PC-9 (cell line): ENCODE data around the gene MCOLN1. TPM values are rescaled to one million over a fixed set of nuclear protein-coding genes. Genes with fewer than 3 reads are reported as not detected.

ENCODE experiments used
- BruUV-seq: library from RNA; stranded (reverse); fragments of 400-500 nt; replicated peaks from 2 replicates; lab custom pipeline; 2021; lab: Mats Ljungman, UMichigan
- CTCF ChIA-PET: fragments of 300-600 bp; sonication (Branson Sonifier 250); formaldehyde crosslinking; loops from one replicate; lab custom pipeline; 2022; ENCODE audit warnings: antibody characterized with exemption; lab: Charles Lee
- POLR2A ChIA-PET: fragments of 300-600 bp; sonication (Branson Sonifier 250); formaldehyde crosslinking; loops from one replicate; lab custom pipeline; 2022; ENCODE audit warnings: antibody characterized with exemption; ENCODE audit not compliant: unreplicated experiment; lab: Charles Lee
- DNase-seq, 2 experiments: peaks; one replicate each; pipeline versions ENCODE4 v3.0.0 to v3.0.0-alpha.2; 2015 to 2022; ENCODE audit warnings: mixed read lengths in 1 of 2
- H2AFZ ChIP-seq: fragments of 200-600 bp; sonication (generic); 2 replicates; pipeline ENCODE4 v1.8.1; 2017; ENCODE audit warnings: antibody characterized with exemption
- H3F3A ChIP-seq: fragments of 200-600 bp; sonication (generic); 2 replicates; pipeline ENCODE4 v1.8.1; 2017; ENCODE audit warnings: antibody characterized with exemption, mild to moderate bottlenecking, low read depth; ENCODE audit not compliant: insufficient read depth
- H3K27ac ChIP-seq: fragments of 200-600 bp; sonication (generic); 2 replicates; pipeline ENCODE4 v1.6.1; 2016; ENCODE audit warnings: mixed run types
- H3K27me3 ChIP-seq: fragments of 200-600 bp; sonication (generic); 2 replicates; pipeline ENCODE4 v1.6.1; 2016; ENCODE audit warnings: low read depth, mixed run types; ENCODE audit not compliant: insufficient read depth
- H3K36me3 ChIP-seq: fragments of 200-600 bp; sonication (generic); 2 replicates; pipeline ENCODE4 v1.6.1; 2016; ENCODE audit warnings: low read depth, mixed run types
- H3K4me1 ChIP-seq: fragments of 200-600 bp; sonication (generic); replicated peaks from 2 replicates; pipeline ENCODE4 v1.6.1; 2016; ENCODE audit warnings: mixed run types; ENCODE audit not compliant: insufficient read depth
- H3K4me2 ChIP-seq: fragments of 200-600 bp; sonication (generic); 2 replicates; pipeline ENCODE4 v1.6.1; 2017; ENCODE audit warnings: mixed run types
- H3K4me3 ChIP-seq: fragments of 200-600 bp; sonication (generic); 2 replicates; pipeline ENCODE4 v1.6.1; 2016; ENCODE audit warnings: mixed run types
- H3K79me2 ChIP-seq: fragments of 200-600 bp; sonication (generic); 2 replicates; pipeline ENCODE4 v1.6.1; 2017; ENCODE audit warnings: low read depth, mixed run types
- H3K9me2 ChIP-seq: fragments of 200-600 bp; sonication (generic); 2 replicates; pipeline ENCODE4 v1.8.1; 2017; ENCODE audit warnings: mild to moderate bottlenecking; ENCODE audit not compliant: insufficient read depth
- H3K9me3 ChIP-seq: fragments of 200-600 bp; sonication (generic); 2 replicates; pipeline ENCODE4 v1.8.1; 2016; ENCODE audit warnings: low read depth; ENCODE audit not compliant: insufficient read depth
- H4K20me1 ChIP-seq: fragments of 200-600 bp; sonication (generic); 2 replicates; pipeline ENCODE4 v1.8.1; 2017; ENCODE audit not compliant: insufficient read depth
- EZH2 ChIP-seq: fragments of 200-600 bp; sonication (generic); IDR thresholded peaks from 2 replicates; pipeline ENCODE4 v1.8.0; 2017; ENCODE audit warnings: antibody characterized with exemption, low read depth
- intact Hi-C: fragments of 100-400 bp; cut with micrococcal nuclease; formaldehyde crosslinking; loops from one replicate; pipeline ENCODE4 v1.10.0; 2022; ENCODE audit not compliant: unreplicated experiment
- total RNA-seq: library from RNA; stranded (reverse); gene quantifications from 2 replicates; pipeline ENCODE4 v1.2.3, GENCODE V29; 2021
- TF ChIP-seq, protein P1 (sequence below): fragments of 200-600 bp; sonication (generic); conservative IDR thresholded peaks from 2 replicates; pipeline ENCODE4 v1.6.1; 2017; ENCODE audit warnings: mixed run types, antibody characterized with exemption, mild to moderate bottlenecking, moderate library complexity

Gene MCOLN1
- total RNA-seq, 1 experiment from 2014 or later, result 16.0 TPM

DNA sequence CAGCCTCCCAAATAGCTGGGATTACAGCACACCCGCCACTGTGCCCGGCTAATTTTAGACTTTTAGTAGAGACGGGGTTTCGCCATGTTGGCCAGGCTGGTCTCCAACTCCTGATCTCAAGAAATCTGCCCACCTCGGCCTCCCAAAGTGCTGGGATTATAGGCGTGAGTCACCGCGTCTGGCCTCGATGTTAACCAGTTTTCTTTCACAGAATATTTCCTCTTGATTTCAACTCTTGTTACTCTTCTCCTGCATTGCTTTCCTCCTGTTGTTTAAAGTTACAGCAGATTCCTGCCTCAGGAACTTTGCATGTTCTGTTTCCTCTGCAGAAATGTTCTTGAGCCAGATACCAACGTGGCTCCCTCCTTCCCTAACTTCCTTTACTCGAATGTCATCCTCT, 29.9 kb upstream of the MCOLN1 start:
- H3K9me2 ChIP-seq, result no peaks in the 10 kb centered on the region
- peak overlapping the region; percentile 40; the same call in 1 of the 2 replicates for H2AFZ ChIP-seq
- H3F3A ChIP-seq, result peaks cover 31% of the 10 kb centered on the region
- peaks cover 7% of the 10 kb centered on the region for H3K79me2 ChIP-seq
- no peaks in the 10 kb centered on the region for H3K27me3 ChIP-seq
- H3K4me2 ChIP-seq, result peak overlapping the region; percentile 54
- ChIA-PET CTCF (no interaction called here), POLR2A (interaction anchor here (0.7 kb wide), 2 partner anchors 8 to 307 kb away, joined by 3 to 5 read pairs; no protein-coding TSS in a partner anchor)
- H3K36me3 ChIP-seq, result no peaks in the 10 kb centered on the region
- intact Hi-C loops, result no loop called here
- H3K9me3 ChIP-seq, result no peaks in the 10 kb centered on the region
- peak in 1 of 2 experiments; percentile 66 for DNase-seq
- H3K4me3 ChIP-seq, result peak overlapping the region; percentile 21; the same call in 1 of the 2 replicates
- H4K20me1 ChIP-seq, result no peaks in the 10 kb centered on the region
- H3K27ac ChIP-seq, result peak overlapping the region; percentile 80
- no peak for TF ChIP-seq EZH2
- TF ChIP-seq, protein P1, sequence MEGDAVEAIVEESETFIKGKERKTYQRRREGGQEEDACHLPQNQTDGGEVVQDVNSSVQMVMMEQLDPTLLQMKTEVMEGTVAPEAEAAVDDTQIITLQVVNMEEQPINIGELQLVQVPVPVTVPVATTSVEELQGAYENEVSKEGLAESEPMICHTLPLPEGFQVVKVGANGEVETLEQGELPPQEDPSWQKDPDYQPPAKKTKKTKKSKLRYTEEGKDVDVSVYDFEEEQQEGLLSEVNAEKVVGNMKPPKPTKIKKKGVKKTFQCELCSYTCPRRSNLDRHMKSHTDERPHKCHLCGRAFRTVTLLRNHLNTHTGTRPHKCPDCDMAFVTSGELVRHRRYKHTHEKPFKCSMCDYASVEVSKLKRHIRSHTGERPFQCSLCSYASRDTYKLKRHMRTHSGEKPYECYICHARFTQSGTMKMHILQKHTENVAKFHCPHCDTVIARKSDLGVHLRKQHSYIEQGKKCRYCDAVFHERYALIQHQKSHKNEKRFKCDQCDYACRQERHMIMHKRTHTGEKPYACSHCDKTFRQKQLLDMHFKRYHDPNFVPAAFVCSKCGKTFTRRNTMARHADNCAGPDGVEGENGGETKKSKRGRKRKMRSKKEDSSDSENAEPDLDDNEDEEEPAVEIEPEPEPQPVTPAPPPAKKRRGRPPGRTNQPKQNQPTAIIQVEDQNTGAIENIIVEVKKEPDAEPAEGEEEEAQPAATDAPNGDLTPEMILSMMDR, result no peak
- no TSS peak for BruUV-seq
- H3K4me1 ChIP-seq, result peaks cover 39% of the 10 kb centered on the region

GRCh38 chr19:7494416-7495098, 27.9 kb upstream of the MCOLN1 start:
- intact Hi-C loops, result no loop called here

DNA sequence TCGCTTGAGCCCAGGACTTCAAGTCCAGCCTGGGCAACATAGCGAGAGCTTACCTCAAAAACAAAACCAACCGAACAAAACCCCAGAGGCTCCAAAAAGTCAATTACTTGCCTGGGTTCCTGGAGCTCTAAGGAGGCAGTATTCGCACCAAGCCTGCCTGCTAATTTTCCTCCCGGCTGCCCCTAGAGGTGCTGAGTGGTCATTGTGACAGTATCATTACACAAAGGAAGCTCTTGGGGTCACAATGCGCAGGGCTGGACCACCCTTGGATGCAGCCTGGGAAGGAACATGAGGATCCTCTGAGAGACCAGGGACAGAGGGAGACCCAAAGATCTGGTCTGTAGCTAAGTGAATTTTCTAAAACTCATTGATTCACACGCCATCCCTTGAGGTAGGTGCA, 25.1 kb upstream of the MCOLN1 start:
- intact Hi-C loops, result no loop called here
- Histone ChIP-seq H3K36me3 (no peaks in the 10 kb centered on the region), H3K27ac (no peak overlapping the region), H2AFZ (no peak overlapping the region), H3K4me2 (no peak overlapping the region), H3K4me3 (no peak overlapping the region), H3K27me3 (no peaks in the 10 kb centered on the region), H4K20me1 (no peaks in the 10 kb centered on the region), H3K79me2 (no peaks in the 10 kb centered on the region), H3K9me3 (no peaks in the 10 kb centered on the region), H3K4me1 (peaks cover 18% of the 10 kb centered on the region), H3F3A (peaks cover 23% of the 10 kb centered on the region), H3K9me2 (no peaks in the 10 kb centered on the region)
- TF ChIP-seq, protein P1, result peak; percentile 62
- TF ChIP-seq EZH2, result no peak
- BruUV-seq, result no TSS peak
- POLR2A ChIA-PET, result no interaction called here
- CTCF ChIA-PET, result no interaction called here
- no peak for DNase-seq

More at GRCh38 chr19:7494416-7495098, 27.9 kb upstream of the MCOLN1 start:
- Histone ChIP-seq H3K9me2 (no peaks in the 10 kb centered on the region), H3K4me3 (no peak overlapping the region), H4K20me1 (no peaks in the 10 kb centered on the region), H3K79me2 (no peaks in the 10 kb centered on the region), H3K9me3 (no peaks in the 10 kb centered on the region), H3K36me3 (no peaks in the 10 kb centered on the region), H2AFZ (no peak overlapping the region), H3K27ac (no peak overlapping the region), H3K4me2 (no peak overlapping the region), H3F3A (peaks cover 36% of the 10 kb centered on the region), H3K4me1 (peaks cover 23% of the 10 kb centered on the region), H3K27me3 (no peaks in the 10 kb centered on the region)
- POLR2A ChIA-PET, result no interaction called here
- CTCF ChIA-PET, result no interaction called here
- BruUV-seq, result no TSS peak
- DNase-seq, result no peak
- no peak for TF ChIP-seq EZH2
